ENCODE data around the gene CTNNBIP1. TPM values are rescaled to one million over a fixed set of nuclear protein-coding genes. Genes with fewer than 3 reads are reported as not detected.

CTNNBIP1 gene
- total RNA-seq, 2 donors from 2014 or later: 65.0 to 69.5 TPM

DNA sequence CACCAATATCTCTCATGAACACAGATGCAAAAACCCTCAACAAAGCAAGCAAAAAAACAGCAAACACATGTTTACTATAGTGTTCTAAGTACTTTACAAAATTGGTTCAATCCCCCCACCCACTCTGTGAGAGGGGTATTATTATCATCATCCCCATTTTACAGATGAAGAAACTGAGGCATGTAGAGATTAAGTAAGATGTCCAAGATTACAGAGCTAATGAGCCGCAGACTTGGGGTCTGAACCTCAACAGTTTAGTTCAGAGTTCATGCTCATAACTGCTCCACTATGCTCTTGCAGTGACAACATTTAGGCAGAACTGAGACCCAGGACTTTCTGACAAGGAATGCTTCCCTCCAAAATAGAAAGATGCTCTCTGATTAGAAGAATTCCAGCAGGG lies 108.2 kb downstream of the CTNNBIP1 start:
- no peaks in the 10 kb centered on the region for H3K27me3 ChIP-seq (ENCODE audit: control insufficient read depth, insufficient read depth, low read length, poor library complexity, severe bottlenecking)
- H3K9me3 ChIP-seq (ENCODE audit: control insufficient read depth, low read length): no peaks in the 10 kb centered on the region
- H3K4me1 ChIP-seq (ENCODE audit: control insufficient read depth, insufficient read depth, low read length): no peaks in the 10 kb centered on the region
- H3K9ac ChIP-seq (ENCODE audit: extremely low read depth, low read length, poor library complexity, severe bottlenecking): no peak overlapping the region
- TF ChIP-seq, protein P1, sequence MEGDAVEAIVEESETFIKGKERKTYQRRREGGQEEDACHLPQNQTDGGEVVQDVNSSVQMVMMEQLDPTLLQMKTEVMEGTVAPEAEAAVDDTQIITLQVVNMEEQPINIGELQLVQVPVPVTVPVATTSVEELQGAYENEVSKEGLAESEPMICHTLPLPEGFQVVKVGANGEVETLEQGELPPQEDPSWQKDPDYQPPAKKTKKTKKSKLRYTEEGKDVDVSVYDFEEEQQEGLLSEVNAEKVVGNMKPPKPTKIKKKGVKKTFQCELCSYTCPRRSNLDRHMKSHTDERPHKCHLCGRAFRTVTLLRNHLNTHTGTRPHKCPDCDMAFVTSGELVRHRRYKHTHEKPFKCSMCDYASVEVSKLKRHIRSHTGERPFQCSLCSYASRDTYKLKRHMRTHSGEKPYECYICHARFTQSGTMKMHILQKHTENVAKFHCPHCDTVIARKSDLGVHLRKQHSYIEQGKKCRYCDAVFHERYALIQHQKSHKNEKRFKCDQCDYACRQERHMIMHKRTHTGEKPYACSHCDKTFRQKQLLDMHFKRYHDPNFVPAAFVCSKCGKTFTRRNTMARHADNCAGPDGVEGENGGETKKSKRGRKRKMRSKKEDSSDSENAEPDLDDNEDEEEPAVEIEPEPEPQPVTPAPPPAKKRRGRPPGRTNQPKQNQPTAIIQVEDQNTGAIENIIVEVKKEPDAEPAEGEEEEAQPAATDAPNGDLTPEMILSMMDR (conservative IDR thresholded peaks at IDR 0.05): no peak
- no peak overlapping the region for H3K27ac ChIP-seq (ENCODE audit: low read depth, low read length)
- Mint-ChIP-seq H3K9me3 (no peaks in the 10 kb centered on the region), H3K27me3 (ENCODE audit: insufficient read depth) (no peaks in the 10 kb centered on the region), H3K36me3 (ENCODE audit: low read depth) (peaks cover 5% of the 10 kb centered on the region), H3K4me1 (peaks cover 13% of the 10 kb centered on the region), H3K27ac (no peak overlapping the region), H3K4me3 (no peak overlapping the region)
- no peak overlapping the region for H3K4me3 ChIP-seq (ENCODE audit: low read length)
- no peak for DNase-seq
- WGBS, 2 experiments (ENCODE audit: insufficient coverage in 1 of 2, insufficient read length in 1 of 2): 98 to 100% methylated on average over 1 of the region's 1 CpG
- no peaks in the 10 kb centered on the region for H3K36me3 ChIP-seq (ENCODE audit: control insufficient read depth, insufficient read depth, low read length)

Other genes starting within 250 kb of the CTNNBIP1 start
- 100 to 1,000 TPM in 1 of 2 donors, 10 to 100 TPM in 1; 96.6 to 116 TPM for gene CLSTN1, start 86.3 kb downstream of the CTNNBIP1 start, total RNA-seq
- 10 to 100 TPM; 27.7 to 40.0 TPM for gene LZIC, start 33.1 kb upstream of the CTNNBIP1 start, total RNA-seq
- gene NMNAT1, start 33.2 kb upstream of the CTNNBIP1 start, total RNA-seq: 1 to 10 TPM; 5.4 to 7.9 TPM
- 1 to 10 TPM in 1 of 2 donors, under 1 TPM in 1; 0.77 to 2.6 TPM for gene RBP7, start 87.0 kb upstream of the CTNNBIP1 start, total RNA-seq
- gene UBE4B, start 122.7 kb upstream of the CTNNBIP1 start, total RNA-seq: 10 to 100 TPM; 62.7 to 73.3 TPM

All from endodermal cell (in vitro differentiated cells).